Measurements from ENCODE around the gene GOLGA6D.
"Not testable (repeated sequence)": the region's sequence is repeated elsewhere in the genome, so short reads cannot be mapped to it uniquely, and the experiment has no call there.

Gene GOLGA6D

GRCh38 chr15:75314552-75315290 lies 32.1 kb downstream of the GOLGA6D start:
- Histone ChIP-seq H3K36me3 (ENCODE audit: control insufficient read depth in 2 of 2, insufficient read depth in 1 of 2, low read length in 2 of 2) (no peaks in the 10 kb centered on the region), H3K9me3 (ENCODE audit: control insufficient read depth, insufficient read depth, low read depth, low read length) (no peaks in the 10 kb centered on the region), H3K4me1 (ENCODE audit: control insufficient read depth, insufficient read depth, low read length) (no peaks in the 10 kb centered on the region), H3K27ac (ENCODE audit: extremely low read depth, low read depth, low read length) (no peak overlapping the region), H3K4me3 (ENCODE audit: low read depth, low read length) (no peak overlapping the region)
- TF ChIP-seq ZNF626 (tag by site-specific recombination; IDR thresholded peaks at IDR 0.05) (no peak), ZNF692 (tag by site-specific recombination; IDR thresholded peaks at IDR 0.05) (no peak), ZNF148 (tag by site-specific recombination; IDR thresholded peaks at IDR 0.05; ENCODE audit: borderline replicate concordance) (no peak), ZNF560 (tag by site-specific recombination; IDR thresholded peaks at IDR 0.05; ENCODE audit: borderline replicate concordance) (no peak), ZSCAN5A (tag by site-specific recombination; IDR thresholded peaks at IDR 0.05) (no peak), ZNF366 (tag by site-specific recombination; conservative IDR thresholded peaks at IDR 0.05) (peak; percentile 51), PRDM1 (tag by site-specific recombination; IDR thresholded peaks at IDR 0.05) (peak; percentile 88), ZSCAN30 (tag by site-specific recombination; IDR thresholded peaks at IDR 0.05) (no peak), ZNF488 (tag by site-specific recombination; IDR thresholded peaks at IDR 0.05) (no peak), ZNF768 (tag by site-specific recombination; IDR thresholded peaks at IDR 0.05) (no peak), MYNN (tag by site-specific recombination; IDR thresholded peaks at IDR 0.05; ENCODE audit: borderline replicate concordance) (no peak), ZNF777 (tag by site-specific recombination; IDR thresholded peaks at IDR 0.05; ENCODE audit: borderline replicate concordance) (no peak), SETDB1 (IDR thresholded peaks at IDR 0.05; ENCODE audit: insufficient read length, low read length) (no peak), ZBTB21 (tag by site-specific recombination; IDR thresholded peaks at IDR 0.05) (no peak)
- ChIA-PET CTCF (no interaction called here), POLR2A (no interaction called here)

GRCh38 chr15:75319231-75319897 lies 36.7 kb downstream of the GOLGA6D start:
- POLR2A ChIA-PET; H3K9me3 ChIP-seq (ENCODE audit: control insufficient read depth, insufficient read depth, low read depth, low read length); H3K36me3 ChIP-seq (ENCODE audit: control insufficient read depth in 2 of 2, insufficient read depth in 1 of 2, low read length in 2 of 2); H3K4me1 ChIP-seq (ENCODE audit: control insufficient read depth, insufficient read depth, low read length); H3K27ac ChIP-seq (ENCODE audit: extremely low read depth, low read depth, low read length); H3K4me3 ChIP-seq (ENCODE audit: low read depth, low read length): not testable (repeated sequence)
- CTCF ChIA-PET: interaction anchor here (1.3 kb wide), 1 partner anchor 11 kb away, joined by 4 read pairs; no protein-coding TSS in a partner anchor
